ENCODE results near the gene TMEM178B.

The TMEM178B gene

GRCh38 chr7:141444961-141445360 is 371.1 kb downstream of the TMEM178B start:
- Histone ChIP-seq H3K27me3 (ENCODE audit: control insufficient read depth, low read length) (peaks cover 13% of the 10 kb centered on the region), H4K20me1 (ENCODE audit: control insufficient read depth, insufficient read depth, low read depth, low read length) (no peaks in the 10 kb centered on the region), H3K9me2 (replicated peaks; ENCODE audit: control insufficient read depth, low read length) (no peaks in the 10 kb centered on the region), H3K4me2 (ENCODE audit: low read length) (no peak overlapping the region), H3K36me3 (ENCODE audit: control insufficient read depth, low read length) (no peaks in the 10 kb centered on the region), H3K79me2 (ENCODE audit: control insufficient read depth, low read length) (no peaks in the 10 kb centered on the region), H3F3A (ENCODE audit: control insufficient read depth, insufficient read depth) (no peaks in the 10 kb centered on the region), H3K4me3 (ENCODE audit: low read length) (no peak overlapping the region), H3K4me1 (ENCODE audit: control insufficient read depth, low read length) (no peaks in the 10 kb centered on the region), H3K27ac (ENCODE audit: low read depth, low read length) (no peak overlapping the region), H3K9me3 (ENCODE audit: control insufficient read depth, insufficient read depth, low read length) (no peaks in the 10 kb centered on the region)
- TF ChIP-seq, protein P1, sequence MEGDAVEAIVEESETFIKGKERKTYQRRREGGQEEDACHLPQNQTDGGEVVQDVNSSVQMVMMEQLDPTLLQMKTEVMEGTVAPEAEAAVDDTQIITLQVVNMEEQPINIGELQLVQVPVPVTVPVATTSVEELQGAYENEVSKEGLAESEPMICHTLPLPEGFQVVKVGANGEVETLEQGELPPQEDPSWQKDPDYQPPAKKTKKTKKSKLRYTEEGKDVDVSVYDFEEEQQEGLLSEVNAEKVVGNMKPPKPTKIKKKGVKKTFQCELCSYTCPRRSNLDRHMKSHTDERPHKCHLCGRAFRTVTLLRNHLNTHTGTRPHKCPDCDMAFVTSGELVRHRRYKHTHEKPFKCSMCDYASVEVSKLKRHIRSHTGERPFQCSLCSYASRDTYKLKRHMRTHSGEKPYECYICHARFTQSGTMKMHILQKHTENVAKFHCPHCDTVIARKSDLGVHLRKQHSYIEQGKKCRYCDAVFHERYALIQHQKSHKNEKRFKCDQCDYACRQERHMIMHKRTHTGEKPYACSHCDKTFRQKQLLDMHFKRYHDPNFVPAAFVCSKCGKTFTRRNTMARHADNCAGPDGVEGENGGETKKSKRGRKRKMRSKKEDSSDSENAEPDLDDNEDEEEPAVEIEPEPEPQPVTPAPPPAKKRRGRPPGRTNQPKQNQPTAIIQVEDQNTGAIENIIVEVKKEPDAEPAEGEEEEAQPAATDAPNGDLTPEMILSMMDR (IDR thresholded peaks at IDR 0.05; ENCODE audit: low read depth, low read length, poor library complexity, severe bottlenecking): no peak
- no peak for TF ChIP-seq EZH2phosphoT487 (IDR thresholded peaks at IDR 0.05; ENCODE audit: borderline replicate concordance, low read length)

- H4K20me1 ChIP-seq (ENCODE audit: control insufficient read depth, insufficient read depth, low read depth, low read length): no peaks in the 10 kb centered on the region
- no peaks in the 10 kb centered on the region for H3F3A ChIP-seq (ENCODE audit: control insufficient read depth, insufficient read depth)
- no peak overlapping the region for H3K27ac ChIP-seq (ENCODE audit: low read depth, low read length)
- TF ChIP-seq EZH2phosphoT487 (IDR thresholded peaks at IDR 0.05; ENCODE audit: borderline replicate concordance, low read length): no peak
- TF ChIP-seq, protein P1 (IDR thresholded peaks at IDR 0.05; ENCODE audit: low read depth, low read length, poor library complexity, severe bottlenecking): no peak
- no peaks in the 10 kb centered on the region for H3K9me2 ChIP-seq (replicated peaks; ENCODE audit: control insufficient read depth, low read length)
- no peaks in the 10 kb centered on the region for H3K79me2 ChIP-seq (ENCODE audit: control insufficient read depth, low read length)
- no peak overlapping the region for H3K4me2 ChIP-seq (ENCODE audit: low read length)
- no peaks in the 10 kb centered on the region for H3K9me3 ChIP-seq (ENCODE audit: control insufficient read depth, insufficient read depth, low read length)
- no peaks in the 10 kb centered on the region for H3K4me1 ChIP-seq (ENCODE audit: control insufficient read depth, low read length)
- H3K36me3 ChIP-seq (ENCODE audit: control insufficient read depth, low read length): no peaks in the 10 kb centered on the region
- H3K4me3 ChIP-seq (ENCODE audit: low read length): no peak overlapping the region
- H3K27me3 ChIP-seq (ENCODE audit: control insufficient read depth, low read length): peaks cover 7% of the 10 kb centered on the region; the same call in 1 of the 2 replicates
Measured at GRCh38 chr7:141451232-141451631, 377.4 kb downstream of the TMEM178B start.

GRCh38 chr7:141452911-141453310 is 379.0 kb downstream of the TMEM178B start:
- no peak overlapping the region for H3K27ac ChIP-seq (ENCODE audit: low read depth, low read length)
- no peak for TF ChIP-seq EZH2phosphoT487 (IDR thresholded peaks at IDR 0.05; ENCODE audit: borderline replicate concordance, low read length)
- TF ChIP-seq, protein P1 (IDR thresholded peaks at IDR 0.05; ENCODE audit: low read depth, low read length, poor library complexity, severe bottlenecking): no peak
- no peak overlapping the region for H3K4me2 ChIP-seq (ENCODE audit: low read length)
- no peaks in the 10 kb centered on the region for H4K20me1 ChIP-seq (ENCODE audit: control insufficient read depth, insufficient read depth, low read depth, low read length)
- H3K36me3 ChIP-seq (ENCODE audit: control insufficient read depth, low read length): no peaks in the 10 kb centered on the region
- no peaks in the 10 kb centered on the region for H3F3A ChIP-seq (ENCODE audit: control insufficient read depth, insufficient read depth)
- H3K4me1 ChIP-seq (ENCODE audit: control insufficient read depth, low read length): no peaks in the 10 kb centered on the region
- H3K9me3 ChIP-seq (ENCODE audit: control insufficient read depth, insufficient read depth, low read length): no peaks in the 10 kb centered on the region
- no peaks in the 10 kb centered on the region for H3K79me2 ChIP-seq (ENCODE audit: control insufficient read depth, low read length)
- peaks cover 10% of the 10 kb centered on the region; the same call in 1 of the 2 replicates for H3K27me3 ChIP-seq (ENCODE audit: control insufficient read depth, low read length)
- H3K9me2 ChIP-seq (replicated peaks; ENCODE audit: control insufficient read depth, low read length): no peaks in the 10 kb centered on the region
- H3K4me3 ChIP-seq (ENCODE audit: low read length): no peak overlapping the region

All from DOHH2 (cell line).